VCaP (cell line): ENCODE results near the gene PRR35.

Experiments
- H3K27ac ChIP-seq: fragments of 450-650 bp; 2 replicates; pipeline ENCODE4 v1.5.1; 2017
- CTCF ChIP-seq: fragments of 450-650 bp; conservative IDR thresholded peaks from 2 replicates; pipeline ENCODE4 v1.5.1; 2017; ENCODE audit warnings: mild to moderate bottlenecking, moderate library complexity

PRR35 gene

GRCh38 chr16:583470-583814 lies 23.2 kb downstream of the PRR35 start:
- no peak for TF ChIP-seq CTCF
- no peak overlapping the region for H3K27ac ChIP-seq

- TF ChIP-seq CTCF: no peak
- H3K27ac ChIP-seq: no peak overlapping the region
Observed at GRCh38 chr16:583815-584591, 23.8 kb downstream of the PRR35 start.

GRCh38 chr16:585351-585750 lies 25.2 kb downstream of the PRR35 start:
- peak; percentile 28 for TF ChIP-seq CTCF
- H3K27ac ChIP-seq: no peak overlapping the region

GRCh38 chr16:586047-586644 lies 26.0 kb downstream of the PRR35 start:
- no peak for TF ChIP-seq CTCF

GRCh38 chr16:586645-587590 lies 26.7 kb downstream of the PRR35 start:
- peak overlapping the region; percentile 94 for H3K27ac ChIP-seq

More at GRCh38 chr16:586047-586644, 26.0 kb downstream of the PRR35 start:
- H3K27ac ChIP-seq: no peak overlapping the region

GRCh38 chr16:588639-588888 lies 28.4 kb downstream of the PRR35 start:
- H3K27ac ChIP-seq: peak overlapping the region; percentile 94
- no peak for TF ChIP-seq CTCF

More at GRCh38 chr16:586645-587590, 26.7 kb downstream of the PRR35 start:
- no peak for TF ChIP-seq CTCF
